Measurements from ENCODE around the gene NUP43. TPM values are rescaled to one million over a fixed set of nuclear protein-coding genes. Genes with fewer than 3 reads are reported as not detected.

NUP43 gene
- 70.8 and 80.6 TPM in 2 replicates for total RNA-seq

- Mint-ChIP-seq H3K4me3 (ENCODE audit: low read depth) (peak within 1 kb of the TSS; percentile 99), H3K9me3 (no peaks in the 10 kb centered on the region), H3K4me1 (ENCODE audit: low read depth) (peaks cover 25% of the 10 kb centered on the region), H3K27me3 (ENCODE audit: low read depth) (no peaks in the 10 kb centered on the region), H3K36me3 (ENCODE audit: low read depth) (peaks cover 32% of the 10 kb centered on the region), H3K27ac (peak within 1 kb of the TSS; percentile 92)
- DNase-seq (ENCODE audit: low spot score): peak; percentile 90
- intact Hi-C loops (cut with micrococcal nuclease): loop anchor here (1.0 to 5.0 kb wide), 4 partner anchors 28 to 259 kb away; partner anchors contain the start of genes LATS1 and ZC3H12D
Observed at GRCh38 chr6:149746147-149746946, at the start of gene NUP43. Gene NUP43 (minus strand): TSS chr6:149746529. CDS start chr6:149746495, 34 bp downstream.

- intact Hi-C loops (cut with micrococcal nuclease): loop anchor here (5.0 kb wide), 1 partner anchor 36 kb away; the partner anchor contains the start of genes NUP43 and PCMT1
- peaks cover 37% of the 10 kb centered on the region for H3K36me3 Mint-ChIP-seq (ENCODE audit: low read depth)
- no peaks in the 10 kb centered on the region for H3K9me3 Mint-ChIP-seq
- no peaks in the 10 kb centered on the region for H3K27me3 Mint-ChIP-seq (ENCODE audit: low read depth)
- H3K27ac Mint-ChIP-seq: no peak overlapping the region
- no peak for DNase-seq (ENCODE audit: low spot score)
- no peak overlapping the region for H3K4me3 Mint-ChIP-seq (ENCODE audit: low read depth)
- H3K4me1 Mint-ChIP-seq (ENCODE audit: low read depth): no peaks in the 10 kb centered on the region
Observed at GRCh38 chr6:149783551-149783950, 37.2 kb upstream of the NUP43 start.

GRCh38 chr6:149782337-149782736, 36.0 kb upstream of the NUP43 start:
- no peaks in the 10 kb centered on the region for H3K27me3 Mint-ChIP-seq (ENCODE audit: low read depth)
- no peaks in the 10 kb centered on the region for H3K9me3 Mint-ChIP-seq
- H3K36me3 Mint-ChIP-seq (ENCODE audit: low read depth): peaks cover 31% of the 10 kb centered on the region
- H3K27ac Mint-ChIP-seq: no peak overlapping the region
- no peak overlapping the region for H3K4me3 Mint-ChIP-seq (ENCODE audit: low read depth)
- no peaks in the 10 kb centered on the region for H3K4me1 Mint-ChIP-seq (ENCODE audit: low read depth)
- intact Hi-C loops (cut with micrococcal nuclease): loop anchor here (5.0 kb wide), 1 partner anchor 35 kb away; the partner anchor contains the start of genes NUP43 and PCMT1
- no peak for DNase-seq (ENCODE audit: low spot score)

GRCh38 chr6:149781715-149782114, 35.4 kb upstream of the NUP43 start:
- Mint-ChIP-seq H3K4me3 (ENCODE audit: low read depth) (no peak overlapping the region), H3K27me3 (ENCODE audit: low read depth) (no peaks in the 10 kb centered on the region), H3K36me3 (ENCODE audit: low read depth) (peaks cover 31% of the 10 kb centered on the region), H3K27ac (no peak overlapping the region), H3K9me3 (no peaks in the 10 kb centered on the region), H3K4me1 (ENCODE audit: low read depth) (no peaks in the 10 kb centered on the region)
- no peak for DNase-seq (ENCODE audit: low spot score)
- intact Hi-C loops (cut with micrococcal nuclease): loop anchor here (5.0 kb wide), 1 partner anchor 34 kb away; the partner anchor contains the start of genes NUP43 and PCMT1

GRCh38 chr6:149779644-149779963, 33.3 kb upstream of the NUP43 start:
- no peaks in the 10 kb centered on the region for H3K27me3 Mint-ChIP-seq (ENCODE audit: low read depth)
- H3K27ac Mint-ChIP-seq: no peak overlapping the region
- no peak overlapping the region for H3K4me3 Mint-ChIP-seq (ENCODE audit: low read depth)
- H3K9me3 Mint-ChIP-seq: no peaks in the 10 kb centered on the region
- no peak for DNase-seq (ENCODE audit: low spot score)
- H3K4me1 Mint-ChIP-seq (ENCODE audit: low read depth): no peaks in the 10 kb centered on the region
- peaks cover 43% of the 10 kb centered on the region for H3K36me3 Mint-ChIP-seq (ENCODE audit: low read depth)
- intact Hi-C loops (cut with micrococcal nuclease): no loop called here

GRCh38 chr6:149777624-149778023, 31.3 kb upstream of the NUP43 start:
- Mint-ChIP-seq H3K27me3 (ENCODE audit: low read depth) (no peaks in the 10 kb centered on the region), H3K36me3 (ENCODE audit: low read depth) (peaks cover 42% of the 10 kb centered on the region), H3K4me3 (ENCODE audit: low read depth) (no peak overlapping the region), H3K4me1 (ENCODE audit: low read depth) (no peaks in the 10 kb centered on the region), H3K27ac (no peak overlapping the region), H3K9me3 (no peaks in the 10 kb centered on the region)
- intact Hi-C loops (cut with micrococcal nuclease): no loop called here
- DNase-seq (ENCODE audit: low spot score): no peak

- Mint-ChIP-seq H3K27ac (no peak overlapping the region), H3K36me3 (ENCODE audit: low read depth) (peaks cover 54% of the 10 kb centered on the region), H3K9me3 (no peaks in the 10 kb centered on the region), H3K27me3 (ENCODE audit: low read depth) (no peaks in the 10 kb centered on the region), H3K4me3 (ENCODE audit: low read depth) (no peak overlapping the region), H3K4me1 (ENCODE audit: low read depth) (peaks cover 3% of the 10 kb centered on the region)
- intact Hi-C loops (cut with micrococcal nuclease): no loop called here
- no peak for DNase-seq (ENCODE audit: low spot score)
Observed at GRCh38 chr6:149771925-149772324, 25.6 kb upstream of the NUP43 start.

GRCh38 chr6:149771185-149771584, 24.9 kb upstream of the NUP43 start:
- intact Hi-C loops (cut with micrococcal nuclease): no loop called here
- Mint-ChIP-seq H3K27ac (no peak overlapping the region), H3K27me3 (ENCODE audit: low read depth) (no peaks in the 10 kb centered on the region), H3K36me3 (ENCODE audit: low read depth) (peaks cover 56% of the 10 kb centered on the region), H3K4me3 (ENCODE audit: low read depth) (no peak overlapping the region), H3K4me1 (ENCODE audit: low read depth) (peaks cover 3% of the 10 kb centered on the region), H3K9me3 (peaks cover 7% of the 10 kb centered on the region)
- DNase-seq (ENCODE audit: low spot score): no peak

- Mint-ChIP-seq H3K27ac (no peak overlapping the region), H3K4me1 (ENCODE audit: low read depth) (peaks cover 3% of the 10 kb centered on the region), H3K9me3 (peaks cover 12% of the 10 kb centered on the region), H3K4me3 (ENCODE audit: low read depth) (no peak overlapping the region), H3K36me3 (ENCODE audit: low read depth) (peaks cover 54% of the 10 kb centered on the region), H3K27me3 (ENCODE audit: low read depth) (no peaks in the 10 kb centered on the region)
- intact Hi-C loops (cut with micrococcal nuclease): no loop called here
- no peak for DNase-seq (ENCODE audit: low spot score)
Observed at GRCh38 chr6:149769676-149770075, 23.3 kb upstream of the NUP43 start.

GRCh38 chr6:149766156-149766769, 19.9 kb upstream of the NUP43 start:
- Mint-ChIP-seq H3K9me3 (peaks cover 12% of the 10 kb centered on the region), H3K27me3 (ENCODE audit: low read depth) (no peaks in the 10 kb centered on the region), H3K4me3 (ENCODE audit: low read depth) (no peak overlapping the region), H3K4me1 (ENCODE audit: low read depth) (peaks cover 11% of the 10 kb centered on the region), H3K36me3 (ENCODE audit: low read depth) (peaks cover 63% of the 10 kb centered on the region), H3K27ac (no peak overlapping the region)
- DNase-seq (ENCODE audit: low spot score): no peak
- intact Hi-C loops (cut with micrococcal nuclease): no loop called here

GRCh38 chr6:149763866-149764265, 17.5 kb upstream of the NUP43 start:
- DNase-seq (ENCODE audit: low spot score): no peak
- H3K36me3 Mint-ChIP-seq (ENCODE audit: low read depth): peaks cover 70% of the 10 kb centered on the region
- peaks cover 12% of the 10 kb centered on the region for H3K9me3 Mint-ChIP-seq
- H3K4me3 Mint-ChIP-seq (ENCODE audit: low read depth): no peak overlapping the region
- no peak overlapping the region for H3K27ac Mint-ChIP-seq
- H3K27me3 Mint-ChIP-seq (ENCODE audit: low read depth): no peaks in the 10 kb centered on the region
- H3K4me1 Mint-ChIP-seq (ENCODE audit: low read depth): peaks cover 12% of the 10 kb centered on the region
- intact Hi-C loops (cut with micrococcal nuclease): no loop called here

- intact Hi-C loops (cut with micrococcal nuclease): no loop called here
- Mint-ChIP-seq H3K27me3 (ENCODE audit: low read depth) (no peaks in the 10 kb centered on the region), H3K27ac (no peak overlapping the region), H3K4me3 (ENCODE audit: low read depth) (no peak overlapping the region), H3K4me1 (ENCODE audit: low read depth) (peaks cover 12% of the 10 kb centered on the region), H3K36me3 (ENCODE audit: low read depth) (peaks cover 53% of the 10 kb centered on the region), H3K9me3 (peaks cover 7% of the 10 kb centered on the region)
- no peak for DNase-seq (ENCODE audit: low spot score)
Observed at GRCh38 chr6:149761438-149761837, 15.1 kb upstream of the NUP43 start.

GRCh38 chr6:149756261-149756636, 9.9 kb upstream of the NUP43 start:
- Mint-ChIP-seq H3K4me1 (ENCODE audit: low read depth) (peaks cover 18% of the 10 kb centered on the region), H3K27me3 (ENCODE audit: low read depth) (no peaks in the 10 kb centered on the region), H3K27ac (no peak overlapping the region), H3K4me3 (ENCODE audit: low read depth) (no peak overlapping the region), H3K9me3 (no peaks in the 10 kb centered on the region), H3K36me3 (ENCODE audit: low read depth) (peaks cover 29% of the 10 kb centered on the region)
- no peak for DNase-seq (ENCODE audit: low spot score)
- intact Hi-C loops (cut with micrococcal nuclease): no loop called here

Measured in activated T-helper 2 cell treated with anti-CD3 and anti-CD28 coated beads, Interferon-gamma antibody, Interleukin-2, Interleukin-4, amounts not matched to agents 10 μg/mL and 5 μg/mL and 100 μg/mL, durations not matched to agents 14 hours and 24 hours and 36 hours (primary cell).